ENCODE data around the gene EYS.

The EYS gene

GRCh38 chr6:64949257-64949656 is 757.8 kb downstream of the EYS start:
- no peak for DNase-seq (ENCODE audit: low spot score)

GRCh38 chr6:64948261-64948660 is 758.8 kb downstream of the EYS start:
- DNase-seq (ENCODE audit: low spot score) = no peak

- DNase-seq (ENCODE audit: low spot score) = no peak
These were observed 761.6 kb downstream of the EYS start for GRCh38 chr6:64945450-64945849.

- no peak for DNase-seq (ENCODE audit: low spot score)
These were observed 774.5 kb downstream of the EYS start for GRCh38 chr6:64932486-64932885.

GRCh38 chr6:64930681-64931080 is 776.3 kb downstream of the EYS start:
- no peak for DNase-seq (ENCODE audit: low spot score)

GRCh38 chr6:64926051-64926450 is 781.0 kb downstream of the EYS start:
- no peak for DNase-seq (ENCODE audit: low spot score)

GRCh38 chr6:64920257-64920656 is 786.8 kb downstream of the EYS start:
- DNase-seq (ENCODE audit: low spot score) = no peak

GRCh38 chr6:64914124-64914523 is 792.9 kb downstream of the EYS start:
- DNase-seq (ENCODE audit: low spot score) = no peak

- DNase-seq (ENCODE audit: low spot score) = no peak
These were observed 794.1 kb downstream of the EYS start for GRCh38 chr6:64912966-64913365.

- no peak for DNase-seq (ENCODE audit: low spot score)
These were observed 798.9 kb downstream of the EYS start for GRCh38 chr6:64908104-64908503.

GRCh38 chr6:64904616-64905015 is 802.4 kb downstream of the EYS start:
- no peak for DNase-seq (ENCODE audit: low spot score)

- no peak for DNase-seq (ENCODE audit: low spot score)
These were observed 804.4 kb downstream of the EYS start for GRCh38 chr6:64902596-64902995.

GRCh38 chr6:64896939-64897338 is 810.1 kb downstream of the EYS start:
- no peak for DNase-seq (ENCODE audit: low spot score)

GRCh38 chr6:64895945-64896344 is 811.1 kb downstream of the EYS start:
- no peak for DNase-seq (ENCODE audit: low spot score)

GRCh38 chr6:64890609-64891008 is 816.4 kb downstream of the EYS start:
- DNase-seq (ENCODE audit: low spot score) = no peak

GRCh38 chr6:64889144-64889543 is 817.9 kb downstream of the EYS start:
- no peak for DNase-seq (ENCODE audit: low spot score)

- no peak for DNase-seq (ENCODE audit: low spot score)
These were observed 832.2 kb downstream of the EYS start for GRCh38 chr6:64874776-64875175.

- no peak for DNase-seq (ENCODE audit: low spot score)
These were observed 834.4 kb downstream of the EYS start for GRCh38 chr6:64872633-64873032.

- no peak for DNase-seq (ENCODE audit: low spot score)
These were observed 845.9 kb downstream of the EYS start for GRCh38 chr6:64861039-64861651.

- DNase-seq (ENCODE audit: low spot score) = no peak
These were observed 846.8 kb downstream of the EYS start for GRCh38 chr6:64860203-64860602.

- no peak for DNase-seq (ENCODE audit: low spot score)
These were observed 856.9 kb downstream of the EYS start for GRCh38 chr6:64850121-64850520.

- DNase-seq (ENCODE audit: low spot score) = no peak
These were observed 858.6 kb downstream of the EYS start for GRCh38 chr6:64848467-64848866.

GRCh38 chr6:64847396-64847795 is 859.6 kb downstream of the EYS start:
- no peak for DNase-seq (ENCODE audit: low spot score)

- DNase-seq (ENCODE audit: low spot score) = no peak
These were observed 868.3 kb downstream of the EYS start for GRCh38 chr6:64838726-64839125.

- DNase-seq (ENCODE audit: low spot score) = no peak
These were observed 875.3 kb downstream of the EYS start for GRCh38 chr6:64831680-64832079.

Measured in AG08395 (cell line).